Hindlimb muscle (tissue), 1 donor: ENCODE data around the gene NOG. TPM values are rescaled to one million over a fixed set of nuclear protein-coding genes. Genes with fewer than 3 reads are reported as not detected.

Experiments
- DNase-seq: peaks from one replicate; pipeline ENCODE4 v3.0.0-alpha.2; 2013
- polyA plus RNA-seq: library from polyadenylated mRNA; unstranded; fragments of 120-200 nt; gene quantifications from one replicate; pipeline ENCODE4 v1.2.1, GENCODE V29; 2013; ENCODE audit not compliant: insufficient read length

Gene NOG
- polyA plus RNA-seq, 1 donor, result 6.3 TPM

DNA sequence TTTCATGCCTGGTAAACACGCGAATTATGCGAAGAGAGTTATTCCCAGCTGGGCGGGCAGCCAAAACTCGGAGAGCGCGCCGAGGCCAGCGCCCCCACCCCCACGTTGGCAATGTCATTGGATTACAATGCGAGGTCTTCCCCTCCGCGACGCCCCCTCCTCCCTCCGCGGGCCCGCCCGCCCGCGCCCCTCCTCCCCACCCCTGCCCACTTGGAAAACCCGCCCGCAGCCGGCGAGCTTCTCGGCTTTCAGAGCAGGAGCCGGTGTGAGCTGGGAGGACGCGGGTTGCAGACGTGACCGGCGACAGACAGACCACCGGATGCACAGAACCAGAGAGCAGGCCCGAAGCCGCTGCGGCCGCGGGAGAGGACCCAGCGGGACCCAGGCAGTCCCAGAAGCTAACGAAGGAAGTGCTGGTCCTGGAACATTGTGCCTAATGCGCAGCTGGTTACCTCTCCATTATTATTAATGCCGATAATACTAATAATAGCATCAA is 4.0 kb downstream of the NOG start:
- peak; percentile 35 for DNase-seq

DNA sequence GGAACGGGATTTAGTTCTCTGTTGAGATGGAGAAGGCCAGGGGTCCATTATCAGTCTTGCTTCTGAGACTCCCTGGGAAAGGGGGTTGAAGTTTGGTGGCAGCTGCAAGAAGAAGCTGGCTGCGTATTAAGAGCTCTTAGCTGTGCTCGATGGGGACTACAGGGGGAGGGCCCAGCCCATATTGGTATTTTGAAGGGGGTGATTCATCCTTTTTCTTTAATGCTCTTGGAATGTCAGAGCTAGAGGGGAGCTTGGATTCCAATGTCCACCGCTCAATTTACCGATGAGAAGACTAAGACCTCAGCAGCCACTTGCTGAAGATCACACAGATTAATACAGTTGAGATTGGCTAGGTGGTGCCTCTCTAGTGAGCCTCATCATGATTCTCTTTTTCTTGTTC is 5.0 kb downstream of the NOG start:
- DNase-seq, result no peak

DNA sequence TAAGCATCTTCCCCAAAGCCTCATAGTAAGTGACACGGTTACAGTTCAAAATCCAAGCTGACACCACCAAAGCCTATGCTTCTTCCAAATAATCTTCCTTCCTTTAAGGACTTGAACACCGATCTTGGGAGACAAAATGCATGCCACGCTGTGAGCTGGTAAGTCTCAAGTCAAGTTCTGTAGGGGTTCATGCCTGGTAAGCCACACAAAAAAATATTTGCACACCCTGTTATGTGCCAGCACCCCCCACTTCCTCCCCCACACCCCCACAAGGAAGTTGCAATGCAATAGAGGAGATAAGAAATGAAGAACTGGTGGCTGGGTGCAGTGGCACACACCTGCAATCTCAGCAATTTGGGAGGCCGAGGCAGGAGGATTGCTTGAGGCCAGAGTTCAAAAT is 5.6 kb downstream of the NOG start:
- DNase-seq, result no peak

DNA sequence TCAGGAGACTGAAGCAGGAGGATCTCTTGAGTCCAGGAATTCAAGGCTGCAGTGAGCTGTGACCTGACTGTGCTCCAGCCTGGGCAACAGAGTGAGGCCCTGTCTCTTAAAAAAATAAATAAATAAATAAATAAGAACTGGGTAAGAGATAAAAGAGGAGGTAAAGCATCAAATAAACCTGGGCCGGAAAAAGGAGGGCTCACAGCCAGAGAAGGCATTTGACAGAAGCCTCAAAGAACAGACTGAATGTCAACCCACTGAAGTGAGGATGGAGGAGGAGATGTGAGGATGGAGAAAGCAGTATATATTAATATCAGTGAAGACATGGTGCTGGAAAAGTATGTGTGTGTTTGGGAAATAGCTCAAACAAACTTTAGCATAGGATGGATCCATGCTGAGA is 6.1 kb downstream of the NOG start:
- no peak for DNase-seq

DNA sequence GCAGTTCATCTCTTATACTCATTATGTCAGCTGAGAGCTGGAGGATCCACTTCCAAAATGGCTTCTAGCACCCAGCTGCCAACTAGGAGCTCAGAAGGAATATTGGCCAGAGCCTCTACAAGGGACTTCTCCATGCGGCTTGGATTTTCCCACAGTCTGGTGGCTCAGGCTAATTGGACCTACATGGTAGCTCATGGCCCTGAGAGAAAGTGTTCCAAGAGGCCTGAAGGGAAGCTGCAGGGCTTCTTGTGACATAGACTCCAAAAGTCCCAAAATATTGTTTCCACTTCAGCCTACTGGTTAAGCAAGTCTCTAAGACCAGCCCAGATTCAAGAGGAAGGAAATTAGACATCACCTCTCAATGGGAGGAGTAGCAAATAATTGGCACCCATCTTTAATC is 6.8 kb downstream of the NOG start:
- DNase-seq, result no peak

DNA sequence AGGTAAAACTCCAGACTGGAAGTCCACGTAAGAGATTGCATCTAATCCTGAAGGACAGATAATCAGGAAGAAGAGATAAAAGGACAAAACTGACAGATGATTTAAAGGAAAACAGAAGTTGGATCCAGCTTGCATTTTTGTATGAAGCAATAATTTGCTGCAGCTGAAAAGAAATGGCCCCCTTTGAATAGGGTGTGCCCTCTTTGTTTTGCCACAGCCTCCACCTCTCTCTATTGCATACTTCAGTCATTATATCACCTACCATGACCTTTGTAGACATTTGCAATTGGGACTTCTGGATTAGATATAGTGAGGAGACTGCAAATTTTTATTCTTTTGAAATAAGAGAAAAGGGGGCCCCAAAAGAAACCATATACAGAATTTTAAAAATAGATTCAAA is 8.1 kb downstream of the NOG start:
- DNase-seq, result no peak

DNA sequence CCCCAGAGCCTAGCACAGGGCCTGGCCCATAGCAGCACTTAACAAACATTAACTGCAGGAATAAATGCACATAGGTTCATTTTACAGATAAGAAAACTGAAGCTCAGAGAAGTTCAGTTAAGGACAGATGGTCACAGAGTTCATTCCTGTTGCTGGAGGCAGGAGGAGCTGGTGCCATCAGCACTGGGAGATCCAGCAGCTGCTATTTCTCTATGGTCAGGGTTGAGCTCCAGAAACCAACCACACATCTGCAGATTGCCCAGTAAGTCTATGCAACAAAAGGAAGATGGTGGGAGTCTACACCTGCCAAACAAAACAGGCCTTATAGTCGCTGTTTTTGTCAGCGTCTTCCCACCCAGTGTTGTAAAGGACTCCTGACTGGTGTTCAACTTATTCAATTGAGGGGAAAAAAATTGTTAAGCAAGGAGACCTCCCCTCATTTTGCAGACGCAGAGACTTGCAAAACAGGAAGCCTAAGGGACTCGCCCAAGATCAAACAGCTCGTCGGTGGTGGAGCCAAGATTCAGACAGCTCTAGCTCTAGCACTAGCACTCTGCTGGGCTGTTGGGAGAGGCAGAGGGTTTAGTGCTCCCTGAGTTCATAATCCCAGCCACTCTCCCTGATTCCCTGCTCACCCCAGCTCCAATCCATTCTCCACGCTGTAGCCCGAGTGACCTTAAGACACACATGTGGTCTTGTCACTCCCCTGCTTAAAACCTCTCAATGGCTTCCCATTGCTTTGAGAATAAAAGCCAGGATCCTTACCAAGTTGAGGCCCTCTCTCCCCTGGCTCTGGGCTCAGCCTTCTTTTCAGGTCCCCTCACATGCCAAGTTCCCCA is 9.0 kb downstream of the NOG start:
- DNase-seq, result no peak

DNA sequence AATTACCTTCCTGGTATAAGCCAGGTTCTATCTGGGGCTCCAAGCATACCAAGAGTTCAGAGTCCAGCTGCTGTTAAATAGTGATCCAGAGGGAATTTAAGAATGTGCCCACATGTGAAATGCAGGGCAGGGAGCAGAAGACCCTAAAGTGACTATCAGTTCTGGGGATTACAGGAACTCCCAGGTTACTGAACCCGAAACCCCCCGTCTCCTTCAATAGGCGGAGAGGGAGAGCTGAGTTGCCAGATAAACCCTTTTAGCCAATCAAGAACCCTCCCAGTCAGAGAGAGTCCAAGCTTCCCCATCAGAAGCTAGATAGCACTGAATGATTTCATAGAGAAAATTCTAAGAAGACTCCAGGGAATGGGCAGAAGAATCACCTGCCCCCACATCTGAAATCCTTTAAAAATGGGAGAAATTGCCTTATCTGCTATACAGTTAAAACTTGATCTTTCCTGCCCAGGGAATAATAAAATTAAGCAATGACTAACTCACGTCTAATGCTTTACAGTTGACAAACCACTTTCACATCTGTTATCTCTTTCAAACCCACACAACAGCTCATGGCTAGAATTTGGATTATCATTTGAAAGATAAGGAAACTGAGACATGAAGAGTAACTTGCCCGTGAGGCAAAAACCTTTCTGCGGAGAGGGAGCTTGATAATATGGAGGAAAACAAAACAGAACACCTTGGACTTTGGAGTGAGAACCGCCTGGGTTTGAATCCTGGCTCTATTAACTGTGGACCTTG is 10.2 kb downstream of the NOG start:
- DNase-seq, result no peak

DNA sequence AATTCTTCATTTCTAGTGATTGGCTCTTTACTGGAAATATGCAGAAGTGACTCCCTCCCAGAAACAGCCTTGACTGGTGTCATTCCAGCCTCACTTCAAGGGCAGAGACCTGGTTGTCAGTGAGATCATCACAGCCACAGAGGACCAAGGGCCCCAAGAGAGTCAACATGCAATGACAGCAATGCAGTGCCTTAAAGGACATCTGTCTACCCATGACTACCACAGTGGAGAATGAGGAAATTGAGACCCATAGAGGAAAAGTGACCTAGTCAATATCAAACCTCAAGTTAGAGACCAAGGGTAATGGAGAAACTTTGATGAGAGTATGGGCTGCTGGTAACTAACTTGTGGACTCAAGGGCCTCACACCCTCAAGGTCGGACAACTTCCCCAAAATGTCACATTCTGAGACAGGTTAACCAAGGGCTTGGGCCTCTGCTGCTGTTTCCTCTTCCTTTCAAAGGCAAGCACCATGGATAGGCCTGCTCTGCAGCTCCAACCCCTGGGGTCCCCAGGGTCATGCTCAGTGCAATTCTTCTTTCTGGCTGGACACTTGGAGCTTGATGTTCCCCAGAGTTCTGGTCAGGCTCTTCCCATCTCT is 11.3 kb downstream of the NOG start:
- DNase-seq, result no peak

DNA sequence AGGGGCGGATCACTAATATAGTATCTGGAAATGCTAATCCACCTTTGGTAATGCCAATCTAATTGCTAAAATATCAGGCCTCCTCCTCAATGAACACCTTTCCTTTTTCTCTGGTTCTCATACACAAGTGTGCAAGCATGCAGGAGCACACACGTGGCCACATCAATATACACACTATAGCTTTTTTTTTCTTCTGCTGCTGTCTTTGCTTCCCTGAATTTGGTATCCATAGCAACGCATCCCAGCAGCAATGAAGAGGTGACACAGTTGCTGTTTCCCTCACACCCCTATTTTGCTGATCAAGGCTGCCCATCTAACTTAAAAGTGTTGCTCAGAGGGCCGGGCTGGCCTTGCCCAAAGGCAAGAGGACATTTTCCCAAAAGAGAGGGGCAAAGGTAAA is 15.4 kb downstream of the NOG start:
- no peak for DNase-seq

DNA sequence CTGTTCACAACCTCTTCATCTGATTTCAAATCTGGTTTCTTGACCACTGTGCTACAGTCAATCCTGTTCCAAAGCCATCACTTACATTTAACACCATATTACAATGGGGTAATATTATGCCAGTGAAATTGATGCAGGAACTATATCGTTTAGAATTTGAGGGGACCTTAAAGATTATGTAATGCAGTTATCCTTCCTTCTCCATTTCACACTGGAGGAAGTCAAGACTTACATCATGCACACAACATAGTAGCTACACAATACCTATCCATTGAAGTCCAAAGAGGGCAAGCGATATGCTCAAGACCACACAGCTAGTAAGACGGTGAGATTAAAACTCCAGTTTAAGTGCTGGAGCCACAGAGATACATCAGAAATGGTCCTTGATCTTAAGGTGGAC is 16.8 kb downstream of the NOG start:
- DNase-seq, result no peak

DNA sequence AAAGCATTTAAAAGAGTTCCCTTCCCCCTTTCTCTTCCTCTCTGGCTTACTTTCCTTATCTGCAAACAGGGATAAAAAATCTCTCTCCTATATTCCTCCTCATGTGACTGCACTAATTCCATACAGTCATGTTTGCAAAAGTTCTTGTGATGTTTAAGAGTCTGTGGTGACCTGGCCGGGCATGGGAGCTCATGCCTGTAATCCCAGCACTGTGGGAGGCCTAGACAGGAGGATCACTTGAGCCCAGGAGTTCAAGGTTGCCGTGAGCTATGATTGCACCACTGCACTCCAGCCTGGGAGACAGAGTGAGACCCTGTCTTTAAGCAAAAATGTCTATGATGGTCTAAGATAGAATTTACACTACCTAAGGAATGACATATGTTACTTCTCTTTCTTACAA is 19.6 kb downstream of the NOG start:
- DNase-seq, result no peak

DNA sequence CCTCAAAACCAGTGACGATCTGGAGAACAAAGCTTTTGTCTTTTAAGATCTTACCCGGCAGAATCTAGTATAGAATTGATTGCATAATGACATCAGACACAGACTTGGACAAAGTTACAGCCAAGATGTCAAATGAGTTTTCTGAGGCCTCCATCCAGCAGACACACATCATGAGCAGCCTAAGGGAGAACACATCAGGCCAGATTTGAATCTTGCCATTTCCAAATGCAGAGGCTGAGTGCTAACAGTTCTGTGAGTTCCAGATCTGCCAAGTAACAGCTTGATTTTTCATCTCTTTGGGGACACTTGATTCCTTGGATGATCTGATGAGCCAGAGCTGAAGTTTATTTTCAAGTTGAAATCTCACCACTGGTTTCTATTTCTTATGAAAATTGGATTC is 21.0 kb downstream of the NOG start:
- no peak for DNase-seq

DNA sequence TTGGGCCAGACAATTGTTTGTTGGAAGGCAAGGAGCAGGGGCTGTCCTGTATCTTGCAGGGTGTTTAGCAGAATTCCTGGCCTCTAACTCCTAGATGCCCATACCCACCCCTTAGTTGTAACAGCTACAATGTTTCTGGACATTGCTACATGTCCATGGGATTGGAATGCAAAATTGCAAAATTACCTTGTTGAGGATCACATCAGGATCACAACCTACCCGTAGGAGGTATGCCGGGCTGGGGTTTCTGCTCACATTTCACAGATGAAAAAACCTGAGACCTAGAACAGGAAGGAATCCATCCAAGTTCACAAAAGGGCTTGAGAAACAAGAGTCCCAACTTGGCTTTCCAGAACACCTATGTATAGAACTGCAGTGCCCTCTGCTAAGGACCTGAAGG is 22.7 kb downstream of the NOG start:
- DNase-seq, result no peak

DNA sequence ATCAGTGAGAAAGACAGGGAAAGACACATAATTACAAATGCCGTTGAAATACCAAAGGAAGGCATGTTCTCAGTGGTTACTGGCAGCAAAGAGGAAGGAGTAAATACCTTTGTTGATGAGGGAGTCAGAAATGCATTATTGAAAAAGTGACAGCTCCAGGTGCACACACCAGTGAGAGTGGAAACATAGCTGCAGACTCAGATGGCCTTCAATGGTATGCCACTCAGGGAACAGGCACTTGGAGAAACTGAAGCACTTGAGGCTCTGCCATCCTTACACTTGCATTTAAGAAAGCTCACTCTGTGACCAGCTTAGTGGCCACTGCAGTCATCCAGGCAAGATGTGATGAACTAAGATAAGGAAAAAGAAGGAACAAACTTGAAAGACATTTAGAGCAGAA is 29.9 kb downstream of the NOG start:
- DNase-seq, result no peak

DNA sequence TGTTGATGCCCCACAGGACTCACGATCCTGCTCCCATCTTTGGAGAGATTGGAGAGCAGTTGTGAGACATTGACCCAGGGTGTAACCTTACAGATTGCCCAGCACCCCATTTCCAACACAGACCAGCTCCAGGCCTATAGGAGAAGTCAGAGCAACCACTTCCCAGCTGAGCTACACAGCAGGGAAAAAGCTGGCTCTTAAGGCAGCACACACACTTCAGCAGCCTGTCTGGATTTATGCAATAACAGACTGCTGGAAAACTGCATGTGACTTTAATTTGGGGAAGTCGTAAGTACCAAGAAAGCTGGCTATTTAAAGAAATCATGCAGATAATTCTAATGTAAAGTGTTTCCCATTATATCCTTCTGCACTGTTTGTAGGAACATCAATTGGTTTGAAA is 30.8 kb downstream of the NOG start:
- no peak for DNase-seq

DNA sequence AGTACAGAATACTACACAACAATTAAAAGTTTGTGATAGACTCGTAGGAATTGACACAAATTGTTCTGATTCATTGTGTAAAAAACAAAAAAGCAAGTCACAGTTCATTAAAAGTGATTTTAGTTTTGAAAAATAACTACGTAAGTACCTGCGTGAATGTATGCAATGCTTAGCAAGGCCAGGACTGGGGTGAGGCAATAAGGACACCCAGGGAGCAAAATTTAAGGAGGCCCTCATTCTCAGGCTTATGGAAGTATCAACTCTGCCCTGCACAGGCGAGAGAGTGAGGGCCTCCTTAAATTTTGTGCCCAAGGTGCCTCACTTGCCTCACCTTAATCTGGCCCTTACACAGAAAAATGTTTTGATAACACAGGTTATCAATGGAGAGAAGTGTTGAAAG is 31.4 kb downstream of the NOG start:
- no peak for DNase-seq

DNA sequence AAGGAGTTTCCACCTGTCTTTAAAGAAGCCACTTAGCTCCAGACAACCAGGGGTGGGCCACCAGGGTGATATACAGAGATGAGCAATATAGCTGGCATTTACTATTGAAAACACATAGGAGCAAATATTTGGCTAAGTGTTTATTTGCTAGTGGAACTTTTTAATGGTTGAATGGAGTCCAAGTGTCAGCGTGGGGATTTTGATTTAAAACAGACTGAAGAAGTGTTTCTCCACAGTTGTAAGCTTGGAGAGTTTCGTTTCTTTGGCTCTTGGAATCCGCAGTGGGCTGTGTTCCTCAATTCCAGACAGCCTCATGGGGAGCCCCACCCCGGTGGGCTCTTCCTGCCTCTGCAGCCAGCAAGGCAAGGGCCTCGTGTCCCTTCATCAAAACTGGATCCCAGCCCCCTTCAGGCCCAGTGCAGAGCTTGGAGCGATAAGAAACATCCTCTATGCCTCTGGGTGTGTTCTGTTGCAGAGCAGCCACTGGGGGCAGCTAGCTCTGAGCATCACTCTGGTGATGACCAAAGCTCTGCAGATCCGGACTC is 36.1 kb downstream of the NOG start:
- no peak for DNase-seq

DNA sequence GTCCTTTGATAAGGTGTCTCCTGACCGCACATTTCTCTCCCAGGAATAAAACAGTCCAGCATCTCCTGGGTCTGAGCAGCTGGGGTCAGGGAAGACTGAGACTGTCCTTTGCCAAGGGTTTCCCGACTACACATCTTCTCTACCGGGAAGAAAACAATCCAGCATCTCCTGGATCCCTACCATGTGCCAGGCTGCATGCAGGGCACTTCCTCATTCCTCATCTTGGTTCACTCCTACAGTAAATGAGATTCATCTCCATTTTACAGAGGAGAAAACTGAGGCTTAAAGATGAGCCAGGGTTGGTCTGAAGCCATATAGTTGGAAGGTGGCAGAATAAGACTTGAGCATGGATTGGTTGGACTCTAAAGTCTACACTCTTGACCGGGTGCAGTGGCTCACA is 36.7 kb downstream of the NOG start:
- DNase-seq, result no peak

DNA sequence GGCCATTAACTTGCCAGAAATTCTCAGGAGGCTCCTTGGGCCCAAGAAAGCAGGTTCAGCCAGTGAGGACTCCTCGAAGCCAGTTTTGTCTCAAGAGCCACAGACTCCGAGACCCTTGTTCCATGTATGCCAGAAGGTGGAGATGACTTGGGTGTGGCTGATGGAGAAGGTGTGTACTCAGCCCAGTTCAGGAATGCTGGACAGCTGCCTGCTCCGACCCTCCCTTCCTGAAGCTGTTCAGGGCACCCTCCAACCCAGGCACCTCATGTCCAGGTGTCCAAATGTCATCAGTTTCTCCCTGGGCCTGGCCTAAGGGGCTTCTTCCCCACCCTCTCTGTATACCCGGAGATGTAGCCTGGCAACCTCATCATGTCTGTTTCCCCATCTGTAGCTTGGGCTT is 40.2 kb downstream of the NOG start:
- no peak for DNase-seq

DNA sequence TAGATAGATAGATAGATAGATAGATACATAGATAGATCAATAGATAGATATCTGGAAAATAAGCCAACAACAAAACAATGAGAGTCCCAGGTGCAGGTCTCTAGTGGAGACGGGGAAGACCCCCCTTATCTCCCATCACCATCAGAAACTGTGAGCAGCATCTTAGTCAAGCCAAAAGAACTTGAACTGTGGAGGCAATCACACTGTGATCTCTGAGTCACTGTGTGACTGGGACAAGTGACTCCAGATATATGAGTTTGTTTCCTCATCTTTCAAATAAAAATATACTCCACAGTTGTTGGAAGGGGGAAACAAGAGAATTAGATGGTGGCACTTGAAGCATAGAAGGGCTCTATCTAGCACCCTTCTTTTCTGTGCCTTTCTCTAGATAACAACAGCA is 42.1 kb downstream of the NOG start:
- no peak for DNase-seq

DNA sequence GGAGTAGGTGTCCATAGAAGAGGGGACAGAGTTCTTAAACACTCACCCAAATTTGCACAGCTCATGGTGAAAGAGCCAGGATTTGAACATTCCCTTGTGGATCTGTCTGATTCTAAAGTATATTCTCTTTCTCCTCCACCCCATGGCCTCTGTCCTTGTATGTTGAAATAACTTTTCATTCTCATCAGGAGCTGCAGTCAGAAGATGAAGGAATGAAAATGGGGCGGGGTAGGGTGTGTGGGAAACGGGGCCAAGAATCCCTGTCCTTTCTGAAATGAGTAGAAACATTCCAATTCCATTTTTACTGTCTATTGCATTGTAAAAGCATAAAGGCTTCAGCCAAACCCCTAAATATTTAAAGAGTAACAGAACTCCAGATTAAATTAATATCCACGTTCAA is 42.8 kb downstream of the NOG start:
- DNase-seq, result no peak

DNA sequence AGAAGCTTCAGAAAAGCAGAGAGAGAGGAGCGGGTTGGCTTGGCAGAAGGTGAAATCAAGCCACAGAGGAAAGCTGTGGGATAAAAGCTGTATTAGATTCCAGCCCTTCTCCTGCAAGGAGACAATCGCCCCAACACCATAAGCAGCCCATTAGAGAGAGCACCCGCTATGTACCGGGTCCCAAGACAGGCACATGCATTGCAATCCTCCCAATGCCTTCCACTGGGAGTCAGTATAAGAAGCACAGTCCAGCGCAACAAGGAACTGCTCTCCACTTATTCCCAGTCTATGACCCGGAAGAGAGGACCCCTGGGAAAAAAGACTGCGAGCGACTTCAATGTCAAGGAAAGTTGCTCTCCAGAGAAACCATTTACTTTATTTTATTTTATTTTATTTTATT is 43.8 kb downstream of the NOG start:
- no peak for DNase-seq
